SH-SY5Y (cell line): ENCODE results near the gene KIF9.

Experiments used
- GATA2 ChIP-seq: IDR thresholded peaks from 2 replicates; pipeline ENCODE4 v1.6.1; 2011; ENCODE audit warnings: mild to moderate bottlenecking, low read depth, low read length
- GATA3 ChIP-seq: IDR thresholded peaks from 2 replicates; pipeline ENCODE4 v1.6.1; 2011; ENCODE audit warnings: low read depth, mild to moderate bottlenecking, low read length, moderate library complexity

- no peak for TF ChIP-seq GATA2
- TF ChIP-seq GATA3: no peak
These were observed 9.0 kb downstream of the KIF9 start for GRCh38 chr3:47273564-47273963.
